GM12875 (cell line): ENCODE results near the gene TMEM132D.

Experiments used
- H3K4me3 ChIP-seq: one replicate; pipeline ENCODE4 v1.5.1; 2011; ENCODE audit warnings: low read depth, low read length, control low read depth
- CTCF ChIP-seq: IDR thresholded peaks from 2 replicates; pipeline ENCODE4 v1.5.1; 2011; ENCODE audit warnings: low read depth, mild to moderate bottlenecking, control low read depth, inconsistent platforms, low read length, moderate library complexity, borderline replicate concordance; ENCODE audit not compliant: insufficient read depth

The TMEM132D gene

GRCh38 chr12:129331356-129332085 lies 572.3 kb downstream of the TMEM132D start:
- no peak overlapping the region for H3K4me3 ChIP-seq
- TF ChIP-seq CTCF: no peak

- H3K4me3 ChIP-seq: no peak overlapping the region
- no peak for TF ChIP-seq CTCF
Measured at GRCh38 chr12:129328235-129328634, 575.6 kb downstream of the TMEM132D start.

DNA sequence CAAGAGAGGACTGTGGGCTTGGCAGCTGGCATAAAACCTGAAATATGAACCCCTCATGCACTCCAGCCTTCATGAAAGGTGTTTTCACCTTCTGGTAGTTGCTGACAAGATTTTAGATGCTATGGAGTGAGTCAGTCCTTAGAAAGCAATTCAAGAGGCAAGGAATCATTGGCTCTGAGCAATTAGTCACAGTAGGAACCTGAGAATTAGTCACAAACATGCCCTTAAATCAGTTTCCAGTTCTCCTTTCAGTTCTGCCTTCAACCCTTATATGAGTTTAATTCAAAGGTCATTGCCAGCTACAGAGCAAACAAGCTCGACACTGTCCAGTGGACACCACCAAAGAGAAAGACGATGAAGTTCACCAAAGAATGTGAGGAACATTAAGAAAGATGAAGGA lies 578.3 kb downstream of the TMEM132D start:
- no peak overlapping the region for H3K4me3 ChIP-seq
- no peak for TF ChIP-seq CTCF

- no peak overlapping the region for H3K4me3 ChIP-seq
- no peak for TF ChIP-seq CTCF
Measured at GRCh38 chr12:129312048-129312447, 591.8 kb downstream of the TMEM132D start.

GRCh38 chr12:129310346-129310745 lies 593.5 kb downstream of the TMEM132D start:
- no peak overlapping the region for H3K4me3 ChIP-seq
- no peak for TF ChIP-seq CTCF

DNA sequence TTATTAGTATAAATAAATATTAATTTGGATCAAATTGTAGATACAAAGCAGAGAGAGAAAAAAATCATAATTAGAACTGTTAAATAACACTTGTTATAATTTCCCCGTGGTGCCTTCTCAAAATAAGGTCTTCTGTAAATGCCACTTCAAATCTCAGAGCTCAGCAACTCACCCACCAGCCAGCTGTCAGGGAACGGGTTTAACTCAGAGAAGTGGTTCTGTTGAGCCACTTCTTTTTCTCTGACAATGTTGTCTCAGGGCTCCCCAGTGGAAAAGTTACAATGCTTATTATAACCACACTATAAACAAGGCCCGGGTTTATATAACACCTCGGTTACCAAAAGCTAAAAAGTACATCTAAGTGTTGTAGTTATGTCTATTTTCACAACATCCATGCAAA lies 598.0 kb downstream of the TMEM132D start:
- TF ChIP-seq CTCF: no peak
- no peak overlapping the region for H3K4me3 ChIP-seq

GRCh38 chr12:129304529-129304928 lies 599.3 kb downstream of the TMEM132D start:
- H3K4me3 ChIP-seq: no peak overlapping the region
- no peak for TF ChIP-seq CTCF
